ENCODE measurements around the gene ZW10.
A peak's percentile ranks its signal among the peaks of the same experiment; 100 is the strongest.
"Not testable (repeated sequence)": the region's sequence is repeated elsewhere in the genome, so short reads cannot be mapped to it uniquely, and the experiment has no call there.

Gene ZW10

GRCh38 chr11:113773416-113774173 lies at the start of gene ZW10:
Gene ZW10 (minus strand): TSS chr11:113773692. CDS start chr11:113773666, 26 bp downstream.
- peak; percentile 87 for DNase-seq (ENCODE audit: low read depth)

GRCh38 chr11:113818426-113818825 lies 44.9 kb upstream of the ZW10 start:
- DNase-seq (ENCODE audit: low read depth), result no peak

DNA sequence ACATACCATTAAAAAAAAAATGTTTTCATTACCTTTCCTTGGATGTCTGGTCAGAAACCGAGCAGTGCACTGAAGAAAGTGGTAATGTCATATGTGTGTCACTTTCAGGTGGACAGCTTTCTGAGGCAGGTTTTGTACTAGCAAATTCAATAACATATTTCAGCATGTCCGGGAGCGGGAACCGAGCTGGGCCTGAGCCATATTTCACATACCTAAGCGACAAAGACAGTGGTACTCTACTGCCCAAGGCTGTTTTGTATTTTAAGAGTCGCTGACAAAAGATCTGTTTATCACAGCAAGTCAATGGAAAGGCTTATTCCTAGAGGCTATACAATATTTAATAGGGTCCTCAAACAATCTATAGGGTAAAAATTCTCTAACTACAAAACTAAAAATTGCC lies 44.1 kb upstream of the ZW10 start:
- no peak for DNase-seq (ENCODE audit: low read depth)

- no peak for DNase-seq (ENCODE audit: low read depth)
These were observed 43.7 kb upstream of the ZW10 start for GRCh38 chr11:113817162-113817561.

GRCh38 chr11:113814181-113814580 lies 40.7 kb upstream of the ZW10 start:
- DNase-seq (ENCODE audit: low read depth), result no peak

- DNase-seq (ENCODE audit: low read depth), result no peak
These were observed 35.4 kb upstream of the ZW10 start for GRCh38 chr11:113808931-113809330.

GRCh38 chr11:113806406-113806805 lies 32.9 kb upstream of the ZW10 start:
- no peak for DNase-seq (ENCODE audit: low read depth)

GRCh38 chr11:113805640-113806039 lies 32.1 kb upstream of the ZW10 start:
- no peak for DNase-seq (ENCODE audit: low read depth)

GRCh38 chr11:113802621-113803020 lies 29.1 kb upstream of the ZW10 start:
- no peak for DNase-seq (ENCODE audit: low read depth)

DNA sequence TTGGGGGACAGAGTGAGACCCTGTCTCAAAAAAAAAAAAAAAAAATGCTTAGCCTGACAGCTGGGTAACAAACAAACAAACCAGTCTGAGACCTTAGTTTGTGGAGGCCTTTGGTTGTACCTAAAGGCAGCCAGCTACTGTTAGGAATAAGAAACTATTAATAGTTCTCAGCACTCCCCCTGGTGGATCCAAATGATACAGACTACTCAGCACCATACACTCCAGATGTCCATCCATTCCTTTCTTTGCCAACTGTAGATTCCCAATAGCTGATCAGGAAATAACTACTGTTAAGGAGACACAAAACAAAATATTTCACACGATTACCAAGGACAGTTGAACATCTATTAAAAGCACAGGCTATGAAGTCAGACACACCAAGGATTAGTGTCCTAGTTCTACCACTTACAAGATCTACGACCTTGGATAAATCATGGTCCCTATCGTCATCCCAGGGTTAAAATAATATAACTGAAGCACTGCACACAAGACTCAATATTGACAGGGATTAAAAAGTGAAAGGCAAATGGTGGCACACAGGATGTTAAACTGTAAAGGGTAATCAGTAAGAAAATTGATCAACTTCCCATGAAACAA lies 23.3 kb upstream of the ZW10 start:
- DNase-seq (ENCODE audit: low read depth), result no peak

DNA sequence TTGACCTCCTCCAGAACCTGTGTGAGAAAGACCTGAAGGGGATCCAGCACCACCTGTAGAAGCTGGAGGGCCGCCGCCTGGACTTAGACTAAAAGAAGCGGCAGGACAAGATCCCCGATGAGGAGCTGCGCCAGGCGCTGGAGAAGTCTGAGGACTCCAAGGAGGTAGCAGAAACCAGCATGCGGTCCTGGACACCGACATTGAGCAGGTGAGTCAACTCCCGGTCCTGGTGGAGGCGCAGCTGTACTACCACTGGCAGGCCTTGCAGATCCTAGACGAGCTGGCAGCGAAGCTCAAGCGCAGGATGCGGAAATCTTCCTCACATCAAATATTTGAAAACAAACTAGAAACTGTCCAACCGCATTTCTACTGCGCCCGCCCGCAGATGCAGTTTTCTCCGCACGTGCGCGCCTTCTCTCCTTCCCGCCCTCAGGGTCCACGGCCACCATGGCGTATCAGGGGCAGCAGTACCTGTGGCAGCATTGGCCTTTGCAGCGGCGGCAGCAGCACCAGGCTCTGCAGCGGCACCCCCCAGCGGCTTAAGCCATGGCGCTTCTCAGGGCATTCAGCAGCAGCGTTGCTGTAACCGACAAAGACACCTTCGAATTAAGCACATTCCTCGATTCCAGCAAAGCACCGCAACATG lies 16.3 kb upstream of the ZW10 start:
- DNase-seq (ENCODE audit: low read depth), result no peak

- not testable (repeated sequence) for DNase-seq (ENCODE audit: low read depth)
These were observed 15.5 kb upstream of the ZW10 start for GRCh38 chr11:113789016-113789415.

GRCh38 chr11:113782134-113782533 lies 8.6 kb upstream of the ZW10 start:
- DNase-seq (ENCODE audit: low read depth), result no peak

GRCh38 chr11:113781682-113782081 lies 8.2 kb upstream of the ZW10 start:
- no peak for DNase-seq (ENCODE audit: low read depth)

GRCh38 chr11:113779496-113779895 lies 6.0 kb upstream of the ZW10 start, which contains the start of gene CLDN25:
Gene CLDN25 (plus strand): TSS chr11:113779796. CDS start chr11:113779796, 0 bp downstream.
- no peak for DNase-seq (ENCODE audit: low read depth)

- DNase-seq (ENCODE audit: low read depth), result no peak
These were observed 4.8 kb upstream of the ZW10 start for GRCh38 chr11:113778111-113778910.

DNA sequence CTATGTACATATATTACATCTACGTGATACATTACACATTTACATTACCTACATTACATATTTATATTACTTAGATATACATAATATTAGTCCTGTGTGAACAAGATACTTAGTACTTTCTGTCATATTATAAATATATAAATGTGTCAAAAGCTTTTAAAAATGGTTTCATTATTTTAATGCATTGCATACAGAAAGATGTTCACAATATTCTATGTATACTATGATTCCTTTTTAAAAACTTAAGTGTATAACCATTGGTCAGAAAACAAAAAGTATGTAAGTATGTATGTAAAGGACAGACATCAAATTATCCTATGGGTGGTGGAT lies 647 bp upstream of the ZW10 start:
- no peak for DNase-seq (ENCODE audit: low read depth)

GRCh38 chr11:113773092-113773415 lies 438 bp downstream of the ZW10 start:
- no peak for DNase-seq (ENCODE audit: low read depth)

DNA sequence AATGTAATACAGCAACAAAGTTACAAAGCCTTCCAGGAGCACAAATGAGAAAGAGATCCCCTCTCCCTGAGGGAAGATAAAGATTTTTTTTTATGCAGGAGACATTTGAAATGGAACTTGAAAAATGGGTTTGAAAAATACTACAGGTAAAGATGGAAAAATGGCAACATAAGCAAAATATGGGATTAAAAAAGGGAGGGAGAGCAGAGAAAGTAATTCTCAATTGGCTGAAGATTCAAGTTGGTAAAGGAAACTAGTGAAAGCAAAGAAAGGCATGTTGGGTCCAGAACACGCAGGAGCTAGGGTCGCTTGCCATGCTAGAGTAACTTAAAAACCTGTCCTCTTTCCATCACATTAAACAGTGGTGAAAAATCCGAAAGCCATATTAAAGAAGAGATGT lies 1.5 kb downstream of the ZW10 start:
- no peak for DNase-seq (ENCODE audit: low read depth)

- no peak for DNase-seq (ENCODE audit: low read depth)
These were observed 8.8 kb downstream of the ZW10 start for GRCh38 chr11:113764527-113765219.

DNA sequence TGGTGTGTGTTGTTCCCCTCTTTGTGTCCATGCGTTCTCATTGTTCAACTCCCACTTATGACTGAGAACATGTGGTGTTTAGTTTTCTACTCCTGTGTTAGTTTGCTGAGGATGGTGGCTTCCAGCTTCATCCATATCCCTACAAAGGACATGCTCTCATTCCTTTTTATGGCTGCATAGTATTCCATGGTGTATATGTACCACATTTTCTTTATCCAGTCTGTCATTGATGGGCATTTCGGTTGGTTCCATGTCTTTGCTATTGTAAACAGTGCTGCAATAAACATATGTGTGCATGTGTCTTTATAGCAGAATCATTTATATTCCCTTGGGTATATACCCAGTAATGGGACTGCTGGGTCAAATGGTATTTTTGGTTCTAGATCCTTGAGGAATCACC lies 10.5 kb downstream of the ZW10 start:
- DNase-seq (ENCODE audit: low read depth), result not testable (repeated sequence)

GRCh38 chr11:113760241-113760640 lies 13.3 kb downstream of the ZW10 start:
- DNase-seq (ENCODE audit: low read depth), result no peak

All from activated gamma-delta T cell treated with anti-CD3 and anti-CD28 coated beads, Interleukin-2, amount 50 U/mL, for 16 hours (primary cell).